Stimulated activated CD4-positive, alpha-beta T cell treated with anti-CD3 and anti-CD28 coated beads, Interleukin-4, amount 100 ng/mL, for 48 hours (primary cell): Measurements from ENCODE around the gene SMAD7.
"Not testable (repeated sequence)": the region's sequence is repeated elsewhere in the genome, so short reads cannot be mapped to it uniquely, and the experiment has no call there.

Source experiments
- DNase-seq, 2 donors: peaks; one replicate each; pipeline ENCODE4 v3.0.0-alpha.2; 2020; ENCODE audit warnings: low read depth in 2 of 2

Gene SMAD7

GRCh38 chr18:48878471-48878870, 72.3 kb downstream of the SMAD7 start:
- no peak for DNase-seq

- no peak for DNase-seq
Observed at GRCh38 chr18:48877941-48878340, 72.8 kb downstream of the SMAD7 start.

- no peak for DNase-seq
Observed at GRCh38 chr18:48876590-48876989, 74.2 kb downstream of the SMAD7 start.

- no peak for DNase-seq
Observed at GRCh38 chr18:48875942-48876511, 74.7 kb downstream of the SMAD7 start.

GRCh38 chr18:48875314-48875941, 75.3 kb downstream of the SMAD7 start:
- no peak for DNase-seq

GRCh38 chr18:48874701-48875162, 76.0 kb downstream of the SMAD7 start:
- DNase-seq, result no peak

- no peak for DNase-seq
Observed at GRCh38 chr18:48874233-48874632, 76.5 kb downstream of the SMAD7 start.

- DNase-seq, result no peak
Observed at GRCh38 chr18:48872234-48873145, 78.3 kb downstream of the SMAD7 start.

GRCh38 chr18:48871391-48872166, 79.2 kb downstream of the SMAD7 start:
- DNase-seq, result no peak

GRCh38 chr18:48870926-48871325, 79.8 kb downstream of the SMAD7 start:
- not testable (repeated sequence) for DNase-seq
